Stimulated activated CD8-positive, alpha-beta memory T cell treated with anti-CD3 and anti-CD28 coated beads, Interleukin-4, amount 100 ng/mL, for 4 hours (primary cell): ENCODE results near the gene UPP2.

Experiments
- DNase-seq, 2 donors: peaks; one replicate each; pipeline ENCODE4 v3.0.0-alpha.2; 2020; ENCODE audit warnings: low read depth in 2 of 2, low spot score in 1 of 2

UPP2 gene

GRCh38 chr2:158140201-158140600 is 38.5 kb downstream of the UPP2 start:
- no peak for DNase-seq

GRCh38 chr2:158142165-158142564 is 40.5 kb downstream of the UPP2 start:
- no peak for DNase-seq

DNA sequence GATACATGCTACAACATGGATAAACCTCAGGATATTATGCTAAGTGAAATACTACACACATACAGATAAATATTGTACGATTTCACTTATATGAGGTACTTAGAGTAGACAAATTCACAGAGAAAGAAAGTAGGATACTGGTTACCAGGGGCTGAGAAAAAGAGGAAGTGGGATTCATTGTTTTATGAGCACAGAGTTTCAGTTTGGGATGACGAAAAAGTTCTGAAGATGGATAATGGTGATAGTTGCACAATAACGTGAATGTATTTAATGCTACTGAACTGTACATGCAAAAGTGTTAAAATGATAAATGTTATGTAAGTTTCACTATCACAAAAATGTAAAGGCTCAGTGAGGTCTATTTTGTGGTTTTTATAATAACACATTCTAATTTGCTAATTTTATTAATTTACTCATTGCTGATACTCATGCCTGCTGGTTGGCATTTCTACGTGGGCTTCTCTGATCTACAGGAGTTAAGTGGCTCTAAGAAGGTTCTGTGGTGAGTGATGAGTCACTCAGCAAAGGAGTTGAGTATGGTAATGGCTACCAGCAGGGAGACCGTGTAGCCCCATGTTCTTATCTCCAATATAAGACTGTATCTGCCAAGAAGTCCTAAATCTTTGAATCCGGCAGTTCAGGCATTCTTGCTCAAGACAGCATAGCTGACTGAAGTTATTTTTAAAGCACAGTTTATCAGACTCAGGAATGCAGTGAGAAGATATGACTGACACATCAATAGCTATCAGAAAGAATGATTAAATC is 41.1 kb downstream of the UPP2 start:
- no peak for DNase-seq

DNA sequence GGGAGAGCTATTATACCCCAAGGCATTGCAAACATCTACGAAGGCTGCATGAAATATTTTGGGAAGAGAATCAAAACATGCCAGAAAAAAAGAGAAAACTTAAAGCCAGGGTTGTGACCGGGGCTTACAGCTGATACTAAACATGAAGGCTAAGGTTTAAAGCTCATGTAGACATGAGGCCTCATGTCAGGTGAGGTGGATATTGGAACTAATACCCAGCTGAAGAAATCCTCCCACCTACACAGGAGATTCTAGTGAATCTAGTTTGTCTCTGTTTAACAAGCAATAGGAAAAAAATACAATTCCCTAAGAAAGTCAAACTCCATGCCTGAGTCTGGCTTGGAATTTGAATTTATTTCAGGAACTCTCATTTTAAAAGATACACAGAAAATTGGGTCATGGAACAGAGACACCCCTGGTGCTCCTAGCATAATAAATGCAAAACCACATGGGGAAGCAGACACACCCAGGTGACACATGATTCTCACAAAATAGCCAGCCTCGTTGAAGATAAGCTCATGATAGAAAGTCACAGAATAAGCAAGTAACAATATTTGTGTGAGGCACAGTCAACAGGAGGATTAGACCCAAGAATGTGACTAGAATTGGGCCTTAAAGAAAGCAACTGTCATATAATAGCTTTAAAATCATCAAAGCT is 42.2 kb downstream of the UPP2 start:
- DNase-seq, result no peak

GRCh38 chr2:158144914-158145625 is 43.4 kb downstream of the UPP2 start:
- no peak for DNase-seq

GRCh38 chr2:158153270-158154015 is 51.8 kb downstream of the UPP2 start:
- DNase-seq, result no peak

DNA sequence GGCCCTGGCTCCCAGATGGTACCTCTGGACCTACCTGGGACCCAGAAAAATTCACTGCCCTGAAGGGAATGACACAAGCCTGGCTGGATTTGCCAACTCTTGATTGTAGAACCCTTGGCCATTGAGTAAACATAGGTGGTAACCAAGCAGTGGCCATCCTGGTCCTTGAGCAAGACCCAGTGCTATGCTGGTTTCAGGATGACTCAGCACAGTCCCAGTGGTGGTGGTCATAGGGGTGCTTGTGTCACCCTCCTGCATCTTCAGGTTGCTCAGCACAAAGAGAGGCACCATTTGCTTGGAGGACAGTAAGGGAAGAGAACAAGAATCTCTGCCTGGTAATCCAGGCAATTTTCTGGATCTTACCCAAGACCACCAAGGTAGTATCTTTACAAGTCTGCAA is 52.9 kb downstream of the UPP2 start:
- no peak for DNase-seq

DNA sequence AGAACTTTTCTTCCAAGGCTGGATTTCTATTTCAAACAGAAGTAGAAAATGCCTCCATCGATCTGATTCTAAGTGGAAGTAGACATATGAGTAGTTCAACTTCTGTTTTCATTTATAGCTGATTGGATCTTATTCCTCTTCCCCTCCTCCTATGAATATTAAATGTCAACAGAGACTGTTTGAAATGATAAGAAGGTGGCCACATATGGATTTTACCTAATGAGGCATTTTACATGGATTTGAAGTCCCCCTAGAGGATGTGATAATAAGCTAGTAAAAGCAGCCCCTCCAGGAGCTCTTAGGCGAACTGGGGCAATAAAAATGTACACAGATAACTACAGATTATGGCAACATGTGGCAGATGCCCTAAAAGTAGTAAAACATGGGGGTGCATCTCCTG is 71.0 kb downstream of the UPP2 start:
- no peak for DNase-seq

DNA sequence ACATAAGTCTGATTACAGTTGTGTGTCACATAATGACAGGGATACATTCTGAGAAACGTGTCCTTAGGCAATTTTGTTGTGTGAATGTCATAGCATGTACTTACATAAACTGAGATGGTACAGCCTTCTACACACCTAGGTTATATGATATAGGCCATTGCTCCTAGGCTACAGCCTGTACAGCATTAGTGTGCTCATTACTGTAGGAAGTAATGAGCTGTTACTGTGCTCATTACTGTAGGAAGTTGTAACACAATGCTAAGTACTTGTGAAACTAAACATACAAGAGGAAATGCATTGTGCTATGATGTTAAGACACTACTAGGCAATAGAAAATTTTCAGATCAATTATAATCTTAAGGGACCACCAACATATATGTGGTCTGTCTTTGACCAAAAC is 72.8 kb downstream of the UPP2 start:
- DNase-seq, result no peak

- no peak for DNase-seq
Observed at GRCh38 chr2:158174956-158175355, 73.3 kb downstream of the UPP2 start.

DNA sequence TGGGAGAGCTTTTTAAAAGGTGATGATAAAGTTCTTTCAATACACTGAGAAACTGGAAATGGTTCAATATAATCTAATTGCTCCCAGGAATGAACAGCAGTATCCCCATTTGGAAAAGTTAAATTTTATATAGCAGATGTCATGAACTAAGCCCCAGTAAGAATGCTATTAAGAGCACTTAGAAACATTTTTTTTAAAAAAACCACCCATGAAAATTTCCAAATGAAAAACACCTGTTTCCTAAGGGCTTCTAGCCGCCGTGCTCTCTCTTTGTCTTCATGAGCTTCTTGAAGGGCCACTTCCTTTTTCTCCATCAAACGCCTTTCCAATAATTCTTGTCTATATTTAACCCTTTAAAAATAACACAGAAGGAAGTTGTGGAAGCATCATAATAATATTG is 77.0 kb downstream of the UPP2 start:
- no peak for DNase-seq

DNA sequence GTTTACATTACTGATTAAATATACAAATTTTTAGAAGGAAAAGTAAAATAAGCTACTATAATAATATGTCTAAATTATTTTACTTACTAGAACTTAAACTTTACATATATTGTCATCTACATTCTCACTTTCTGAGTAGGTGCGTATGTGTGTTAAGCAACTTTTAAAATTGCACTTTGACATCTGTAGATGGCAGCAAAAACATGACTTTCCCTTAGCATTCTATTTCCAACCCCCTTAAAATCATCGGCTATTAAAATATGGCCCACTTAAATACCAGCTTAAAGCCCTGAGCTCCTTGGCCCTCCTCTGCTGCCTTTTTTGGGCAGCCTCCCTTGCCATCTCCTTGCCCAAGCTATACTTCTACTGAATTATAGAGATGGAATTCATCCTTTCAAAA is 78.0 kb downstream of the UPP2 start:
- no peak for DNase-seq

DNA sequence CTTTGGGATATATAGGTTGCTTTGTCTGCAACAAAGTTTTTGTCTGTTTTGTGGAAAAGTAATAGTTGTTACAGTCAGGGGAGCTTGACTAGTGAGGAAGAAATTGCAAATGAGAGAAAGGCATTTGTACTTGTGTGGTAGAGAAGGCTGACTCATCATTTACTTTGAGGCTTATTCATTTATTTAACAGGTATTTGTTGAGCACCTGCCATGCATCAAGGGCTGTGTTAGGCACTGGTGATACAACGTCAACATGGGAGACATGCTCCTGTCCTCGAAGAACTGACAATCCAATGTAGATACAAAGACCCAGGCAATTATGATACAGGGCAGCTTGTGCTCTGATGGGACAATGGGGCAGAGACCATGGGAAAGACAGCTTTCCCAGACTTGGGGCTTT is 79.5 kb downstream of the UPP2 start:
- DNase-seq, result no peak

DNA sequence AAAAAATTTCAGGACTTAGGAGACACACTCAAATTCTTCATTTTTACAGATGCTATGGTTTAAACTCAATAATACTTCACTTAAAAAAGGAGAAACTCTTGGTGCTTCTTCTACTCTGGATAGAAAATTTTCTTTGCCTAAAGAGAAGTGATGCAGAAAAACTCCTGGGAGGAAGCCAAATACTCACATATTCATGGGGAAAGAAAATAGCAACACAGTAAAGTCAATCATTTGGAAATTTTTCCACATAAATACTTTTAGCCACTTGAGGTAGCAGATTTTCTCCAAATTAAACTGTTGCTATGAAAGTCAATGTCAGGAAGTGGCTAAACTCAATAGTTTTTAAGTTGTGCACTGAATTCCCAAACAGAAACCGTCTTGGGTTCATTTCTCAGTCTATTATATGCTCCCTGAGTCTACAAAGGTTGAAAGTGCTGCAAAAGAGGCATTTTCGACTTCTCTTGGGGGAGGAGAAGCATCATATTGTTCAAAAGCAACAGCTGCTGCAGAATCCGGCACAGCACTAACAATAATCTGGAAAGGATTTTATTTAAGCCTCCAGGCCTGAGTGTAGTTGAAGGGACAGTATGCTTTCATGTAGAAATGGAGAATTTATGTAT is 81.1 kb downstream of the UPP2 start:
- no peak for DNase-seq

- DNase-seq, result no peak
Observed at GRCh38 chr2:158184001-158184400, 82.3 kb downstream of the UPP2 start.

DNA sequence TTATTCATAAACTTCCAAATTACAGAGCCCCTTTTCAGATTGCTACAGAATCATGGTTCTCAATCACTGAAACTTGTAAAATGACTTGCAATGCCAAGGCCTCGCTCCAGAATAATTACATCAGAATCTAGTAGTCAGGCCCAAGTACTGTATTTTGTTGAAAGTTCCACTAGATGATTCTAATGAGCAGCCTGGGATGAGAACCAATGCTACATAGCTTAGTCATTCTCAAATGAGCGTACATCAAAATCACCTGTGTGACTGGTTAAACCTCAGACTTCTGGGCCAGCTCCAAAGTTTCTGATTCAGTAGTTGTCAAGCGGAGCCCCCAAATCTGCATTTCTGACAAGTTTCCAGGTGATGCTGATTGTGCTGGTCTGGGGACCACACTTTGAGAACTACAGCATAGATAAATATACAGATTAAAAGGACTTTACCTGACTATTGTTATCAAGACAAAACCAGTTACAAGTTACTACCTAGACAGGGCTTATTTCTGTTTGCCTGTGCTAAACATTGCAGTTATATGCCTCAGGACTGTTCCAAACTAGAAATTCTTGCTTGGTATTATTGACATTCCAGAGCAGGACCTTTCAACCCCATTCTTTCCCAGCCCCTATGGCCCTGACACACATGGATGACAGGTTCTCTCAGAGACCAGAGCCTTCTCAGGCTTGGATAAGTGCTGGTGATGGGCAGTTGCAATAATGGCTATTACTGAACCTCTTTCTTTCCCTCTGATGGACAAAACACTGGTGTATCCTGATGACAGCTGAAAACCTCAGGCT is 83.1 kb downstream of the UPP2 start:
- no peak for DNase-seq
